Measurements from ENCODE around the gene ACBD3. TPM values are rescaled to one million over a fixed set of nuclear protein-coding genes. Genes with fewer than 3 reads are reported as not detected.

ACBD3 gene
- total and polyA plus RNA-seq, 4 experiments from 2014 or later, result 10.1 to 29.7 (median 25.7) TPM

- Histone ChIP-seq H3K27me3 (ENCODE audit: insufficient read depth, low read length) (no peaks in the 10 kb centered on the region), H3K27ac (ENCODE audit: low read depth, low read length) (no peak overlapping the region), H3K4me1 (ENCODE audit: insufficient read depth, low read length) (peaks cover 4% of the 10 kb centered on the region), H3K4me3 (ENCODE audit: low read length in 2 of 2) (no peak overlapping the region), H3K9me3 (ENCODE audit: control insufficient read depth in 1 of 2, low read length in 2 of 2) (no peaks in the 10 kb centered on the region), H3K36me3 (ENCODE audit: insufficient read depth, low read length) (peaks cover 50% of the 10 kb centered on the region)
- no peaks in the 10 kb centered on the region for H3K27me3 Mint-ChIP-seq
- intact Hi-C loops (cut with micrococcal nuclease), result no loop called here
- peak overlapping the region in 1 of 7 donors; percentile 57 for H3K27ac Mint-ChIP-seq
- no peak overlapping the region for H3K4me3 Mint-ChIP-seq
- H3K36me3 Mint-ChIP-seq, result peaks cover 38 to 60% of the 10 kb centered on the region in 2 donors
- H3K4me1 Mint-ChIP-seq, result peaks cover 2 to 16% (median 5%) of the 10 kb centered on the region in 4 donors
- ChIA-PET CTCF (ENCODE audit: partially characterized antibody) (interaction anchor here (2.3 kb wide), 1 partner anchor 38 kb away, joined by 11 read pairs; no protein-coding TSS in a partner anchor), POLR2A (ENCODE audit: partially characterized antibody) (no interaction called here)
- no peak for DNase-seq
- H3K9me3 Mint-ChIP-seq, result no peaks in the 10 kb centered on the region
These were observed 23.6 kb downstream of the ACBD3 start for GRCh38 chr1:226162898-226163297.

- Mint-ChIP-seq H3K36me3 (peaks cover 34 to 73% of the 10 kb centered on the region in 2 donors), H3K27me3 (no peaks in the 10 kb centered on the region), H3K27ac (peak overlapping the region in 1 of 7 donors; percentile 30), H3K4me1 (peaks cover 0 to 22% (median 5%) of the 10 kb centered on the region in 4 donors), H3K4me3 (no peak overlapping the region), H3K9me3 (no peaks in the 10 kb centered on the region)
- no peaks in the 10 kb centered on the region for H3K27me3 ChIP-seq (ENCODE audit: insufficient read depth, low read length)
- ChIA-PET CTCF (ENCODE audit: partially characterized antibody) (interaction anchor here (1.5 kb wide), 1 partner anchor 34 kb away, joined by 5 read pairs; no protein-coding TSS in a partner anchor), POLR2A (ENCODE audit: partially characterized antibody) (no interaction called here)
- no peaks in the 10 kb centered on the region for H3K9me3 ChIP-seq (ENCODE audit: control insufficient read depth in 1 of 2, low read length in 2 of 2)
- peaks cover 4% of the 10 kb centered on the region for H3K4me1 ChIP-seq (ENCODE audit: insufficient read depth, low read length)
- peaks cover 39% of the 10 kb centered on the region for H3K36me3 ChIP-seq (ENCODE audit: insufficient read depth, low read length)
- no peak for DNase-seq
- intact Hi-C loops (cut with micrococcal nuclease), result no loop called here
- H3K27ac ChIP-seq (ENCODE audit: low read depth, low read length), result no peak overlapping the region
- no peak overlapping the region for H3K4me3 ChIP-seq (ENCODE audit: low read length in 2 of 2)
These were observed 27.6 kb downstream of the ACBD3 start for GRCh38 chr1:226158983-226159382.

- H3K36me3 ChIP-seq (ENCODE audit: insufficient read depth, low read length), result peaks cover 44% of the 10 kb centered on the region
- H3K27ac ChIP-seq (ENCODE audit: low read depth, low read length), result no peak overlapping the region
- ChIA-PET POLR2A (ENCODE audit: partially characterized antibody) (no interaction called here), CTCF (ENCODE audit: partially characterized antibody) (no interaction called here)
- intact Hi-C loops (cut with micrococcal nuclease), result no loop called here
- H3K9me3 Mint-ChIP-seq, result no peaks in the 10 kb centered on the region
- H3K27me3 ChIP-seq (ENCODE audit: insufficient read depth, low read length), result no peaks in the 10 kb centered on the region
- no peak for DNase-seq
- peaks cover 36 to 75% of the 10 kb centered on the region in 2 donors for H3K36me3 Mint-ChIP-seq
- H3K4me1 ChIP-seq (ENCODE audit: insufficient read depth, low read length), result peaks cover 4% of the 10 kb centered on the region
- no peak overlapping the region for H3K4me3 Mint-ChIP-seq
- no peaks in the 10 kb centered on the region for H3K9me3 ChIP-seq (ENCODE audit: control insufficient read depth in 1 of 2, low read length in 2 of 2)
- peak overlapping the region in 3 of 7 donors; percentile 5 to 42 (median 29) for H3K27ac Mint-ChIP-seq
- no peak overlapping the region for H3K4me3 ChIP-seq (ENCODE audit: low read length in 2 of 2)
- peaks cover 0 to 22% (median 5%) of the 10 kb centered on the region in 4 donors for H3K4me1 Mint-ChIP-seq
- no peaks in the 10 kb centered on the region for H3K27me3 Mint-ChIP-seq
These were observed 28.1 kb downstream of the ACBD3 start for GRCh38 chr1:226158457-226158856.

- peaks cover 4% of the 10 kb centered on the region for H3K4me1 ChIP-seq (ENCODE audit: insufficient read depth, low read length)
- H3K4me1 Mint-ChIP-seq, result peaks cover 0 to 22% (median 5%) of the 10 kb centered on the region in 4 donors
These were observed 28.7 kb downstream of the ACBD3 start for GRCh38 chr1:226157761-226158316.

GRCh38 chr1:226154593-226154992 lies 31.9 kb downstream of the ACBD3 start:
- no peak for DNase-seq
- Mint-ChIP-seq H3K27ac (peak overlapping the region in 3 of 7 donors; percentile 42 to 70 (median 55)), H3K36me3 (peaks cover 32 to 73% of the 10 kb centered on the region in 2 donors), H3K4me1 (peaks cover 0 to 22% (median 4%) of the 10 kb centered on the region in 4 donors), H3K4me3 (no peak overlapping the region), H3K9me3 (no peaks in the 10 kb centered on the region), H3K27me3 (no peaks in the 10 kb centered on the region)
- Histone ChIP-seq H3K4me3 (ENCODE audit: low read length in 2 of 2) (no peak overlapping the region), H3K27me3 (ENCODE audit: insufficient read depth, low read length) (no peaks in the 10 kb centered on the region), H3K9me3 (ENCODE audit: control insufficient read depth in 1 of 2, low read length in 2 of 2) (no peaks in the 10 kb centered on the region), H3K27ac (ENCODE audit: low read depth, low read length) (no peak overlapping the region), H3K36me3 (ENCODE audit: insufficient read depth, low read length) (peaks cover 44% of the 10 kb centered on the region), H3K4me1 (ENCODE audit: insufficient read depth, low read length) (peaks cover 4% of the 10 kb centered on the region)
- intact Hi-C loops (cut with micrococcal nuclease), result no loop called here
- ChIA-PET CTCF (ENCODE audit: partially characterized antibody) (interaction anchor here (1.8 kb wide), 1 partner anchor 29 kb away, joined by 4 read pairs; no protein-coding TSS in a partner anchor), POLR2A (ENCODE audit: partially characterized antibody) (interaction anchor here (1.2 kb wide), 1 partner anchor 90 kb away, joined by 3 read pairs; no protein-coding TSS in a partner anchor)

More at GRCh38 chr1:226157761-226158316, 28.7 kb downstream of the ACBD3 start:
- H3K36me3 Mint-ChIP-seq, result peaks cover 42 to 79% of the 10 kb centered on the region in 2 donors
- no peak overlapping the region for H3K4me3 ChIP-seq (ENCODE audit: low read length in 2 of 2)
- DNase-seq, result no peak
- no peaks in the 10 kb centered on the region for H3K27me3 ChIP-seq (ENCODE audit: insufficient read depth, low read length)
- POLR2A ChIA-PET (ENCODE audit: partially characterized antibody), result interaction anchor here (1.2 kb wide), 1 partner anchor 93 kb away, joined by 5 read pairs; no protein-coding TSS in a partner anchor
- H3K27me3 Mint-ChIP-seq, result no peaks in the 10 kb centered on the region
- no peaks in the 10 kb centered on the region for H3K9me3 ChIP-seq (ENCODE audit: control insufficient read depth in 1 of 2, low read length in 2 of 2)
- H3K36me3 ChIP-seq (ENCODE audit: insufficient read depth, low read length), result peaks cover 46% of the 10 kb centered on the region
- H3K27ac ChIP-seq (ENCODE audit: low read depth, low read length), result no peak overlapping the region
- no peaks in the 10 kb centered on the region for H3K9me3 Mint-ChIP-seq
- CTCF ChIA-PET (ENCODE audit: partially characterized antibody), result no interaction called here
- H3K27ac Mint-ChIP-seq, result peak overlapping the region in 3 of 7 donors; percentile 5 to 36 (median 29)
- intact Hi-C loops (cut with micrococcal nuclease), result no loop called here
- no peak overlapping the region for H3K4me3 Mint-ChIP-seq

GRCh38 chr1:226149806-226150205 lies 36.7 kb downstream of the ACBD3 start:
- Mint-ChIP-seq H3K27ac (no peak overlapping the region), H3K4me3 (no peak overlapping the region), H3K36me3 (peaks cover 37 to 71% of the 10 kb centered on the region in 2 donors), H3K4me1 (peaks cover 0 to 2% (median 0%) of the 10 kb centered on the region in 4 donors), H3K9me3 (no peaks in the 10 kb centered on the region), H3K27me3 (no peaks in the 10 kb centered on the region)
- no peak for DNase-seq
- Histone ChIP-seq H3K4me1 (ENCODE audit: insufficient read depth, low read length) (no peaks in the 10 kb centered on the region), H3K4me3 (ENCODE audit: low read length in 2 of 2) (no peak overlapping the region), H3K9me3 (ENCODE audit: control insufficient read depth in 1 of 2, low read length in 2 of 2) (no peaks in the 10 kb centered on the region), H3K27me3 (ENCODE audit: insufficient read depth, low read length) (no peaks in the 10 kb centered on the region), H3K36me3 (ENCODE audit: insufficient read depth, low read length) (peaks cover 41% of the 10 kb centered on the region), H3K27ac (ENCODE audit: low read depth, low read length) (no peak overlapping the region)
- CTCF ChIA-PET (ENCODE audit: partially characterized antibody), result interaction anchor here (0.6 to 3.6 kb wide), 4 partner anchors 24 to 197 kb away, joined by 3 to 25 read pairs (median 3); no protein-coding TSS in a partner anchor
- intact Hi-C loops (cut with micrococcal nuclease), result no loop called here
- POLR2A ChIA-PET (ENCODE audit: partially characterized antibody), result interaction anchor here (1.5 kb wide), 1 partner anchor 35 kb away, joined by 3 read pairs; no protein-coding TSS in a partner anchor

GRCh38 chr1:226148121-226148648 lies 38.4 kb downstream of the ACBD3 start:
- Mint-ChIP-seq H3K27ac (no peak overlapping the region), H3K36me3 (peaks cover 39 to 63% of the 10 kb centered on the region in 2 donors), H3K4me1 (peaks cover 0 to 2% (median 0%) of the 10 kb centered on the region in 4 donors), H3K4me3 (no peak overlapping the region), H3K9me3 (no peaks in the 10 kb centered on the region), H3K27me3 (no peaks in the 10 kb centered on the region)
- Histone ChIP-seq H3K36me3 (ENCODE audit: insufficient read depth, low read length) (peaks cover 35% of the 10 kb centered on the region), H3K9me3 (ENCODE audit: control insufficient read depth in 1 of 2, low read length in 2 of 2) (no peaks in the 10 kb centered on the region), H3K27me3 (ENCODE audit: insufficient read depth, low read length) (no peaks in the 10 kb centered on the region), H3K27ac (ENCODE audit: low read depth, low read length) (no peak overlapping the region), H3K4me1 (ENCODE audit: insufficient read depth, low read length) (no peaks in the 10 kb centered on the region), H3K4me3 (ENCODE audit: low read length in 2 of 2) (no peak overlapping the region)
- intact Hi-C loops (cut with micrococcal nuclease), result no loop called here
- DNase-seq, result no peak
- ChIA-PET CTCF (ENCODE audit: partially characterized antibody) (interaction anchor here (1.3 to 3.6 kb wide), 2 partner anchors 22 to 34 kb away, joined by 3 to 25 read pairs; no protein-coding TSS in a partner anchor), POLR2A (ENCODE audit: partially characterized antibody) (no interaction called here)
